WI38 (cell line): ENCODE measurements around the gene SERTAD4.

Experiments used
- H3K4me3 ChIP-seq: 2 replicates; pipeline ENCODE4 v1.5.1; 2011; ENCODE audit warnings: low read depth, mild to moderate bottlenecking, control low read depth, low read length
- TF ChIP-seq, protein P1 (sequence below): IDR thresholded peaks from 2 replicates; pipeline ENCODE4 v1.5.1; 2012; ENCODE audit warnings: low read depth, mild to moderate bottlenecking, control low read depth, low read length

The SERTAD4 gene

GRCh38 chr1:210294999-210295745 is 62.6 kb downstream of the SERTAD4 start:
- TF ChIP-seq, protein P1, sequence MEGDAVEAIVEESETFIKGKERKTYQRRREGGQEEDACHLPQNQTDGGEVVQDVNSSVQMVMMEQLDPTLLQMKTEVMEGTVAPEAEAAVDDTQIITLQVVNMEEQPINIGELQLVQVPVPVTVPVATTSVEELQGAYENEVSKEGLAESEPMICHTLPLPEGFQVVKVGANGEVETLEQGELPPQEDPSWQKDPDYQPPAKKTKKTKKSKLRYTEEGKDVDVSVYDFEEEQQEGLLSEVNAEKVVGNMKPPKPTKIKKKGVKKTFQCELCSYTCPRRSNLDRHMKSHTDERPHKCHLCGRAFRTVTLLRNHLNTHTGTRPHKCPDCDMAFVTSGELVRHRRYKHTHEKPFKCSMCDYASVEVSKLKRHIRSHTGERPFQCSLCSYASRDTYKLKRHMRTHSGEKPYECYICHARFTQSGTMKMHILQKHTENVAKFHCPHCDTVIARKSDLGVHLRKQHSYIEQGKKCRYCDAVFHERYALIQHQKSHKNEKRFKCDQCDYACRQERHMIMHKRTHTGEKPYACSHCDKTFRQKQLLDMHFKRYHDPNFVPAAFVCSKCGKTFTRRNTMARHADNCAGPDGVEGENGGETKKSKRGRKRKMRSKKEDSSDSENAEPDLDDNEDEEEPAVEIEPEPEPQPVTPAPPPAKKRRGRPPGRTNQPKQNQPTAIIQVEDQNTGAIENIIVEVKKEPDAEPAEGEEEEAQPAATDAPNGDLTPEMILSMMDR = no peak
- no peak overlapping the region for H3K4me3 ChIP-seq
